ENCODE data around the gene DYRK1B.

DNA sequence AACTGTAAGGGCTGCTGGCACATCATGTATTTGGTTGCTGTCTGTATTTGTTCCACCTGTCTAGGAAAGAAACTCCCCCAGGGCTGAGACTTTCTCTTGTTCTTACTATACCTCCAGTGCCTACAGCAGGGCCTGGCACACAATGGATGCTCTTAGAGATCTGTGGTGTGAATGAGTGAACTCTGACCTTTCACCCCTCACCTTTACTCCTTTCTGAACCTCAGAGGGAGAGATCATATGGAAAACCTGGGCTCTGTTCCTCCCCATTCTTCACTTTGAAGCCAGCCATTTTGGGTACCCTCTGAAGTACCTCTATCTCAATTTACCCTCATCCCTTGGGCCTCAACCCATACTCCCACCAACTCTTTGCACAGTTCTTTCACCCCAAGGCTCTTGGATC is 3.1 kb downstream of the DYRK1B start:
- TF ChIP-seq, protein P1, sequence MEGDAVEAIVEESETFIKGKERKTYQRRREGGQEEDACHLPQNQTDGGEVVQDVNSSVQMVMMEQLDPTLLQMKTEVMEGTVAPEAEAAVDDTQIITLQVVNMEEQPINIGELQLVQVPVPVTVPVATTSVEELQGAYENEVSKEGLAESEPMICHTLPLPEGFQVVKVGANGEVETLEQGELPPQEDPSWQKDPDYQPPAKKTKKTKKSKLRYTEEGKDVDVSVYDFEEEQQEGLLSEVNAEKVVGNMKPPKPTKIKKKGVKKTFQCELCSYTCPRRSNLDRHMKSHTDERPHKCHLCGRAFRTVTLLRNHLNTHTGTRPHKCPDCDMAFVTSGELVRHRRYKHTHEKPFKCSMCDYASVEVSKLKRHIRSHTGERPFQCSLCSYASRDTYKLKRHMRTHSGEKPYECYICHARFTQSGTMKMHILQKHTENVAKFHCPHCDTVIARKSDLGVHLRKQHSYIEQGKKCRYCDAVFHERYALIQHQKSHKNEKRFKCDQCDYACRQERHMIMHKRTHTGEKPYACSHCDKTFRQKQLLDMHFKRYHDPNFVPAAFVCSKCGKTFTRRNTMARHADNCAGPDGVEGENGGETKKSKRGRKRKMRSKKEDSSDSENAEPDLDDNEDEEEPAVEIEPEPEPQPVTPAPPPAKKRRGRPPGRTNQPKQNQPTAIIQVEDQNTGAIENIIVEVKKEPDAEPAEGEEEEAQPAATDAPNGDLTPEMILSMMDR (IDR thresholded peaks at IDR 0.05): no peak
- TF ChIP-seq POLR2A (IDR thresholded peaks at IDR 0.05; ENCODE audit: low read depth) (no peak), POLR2AphosphoS5 (IDR thresholded peaks at IDR 0.05) (no peak)
